Skeletal muscle tissue (tissue), 4 donors: ENCODE measurements around the gene SLC28A2. TPM values are rescaled to one million over a fixed set of nuclear protein-coding genes. Genes with fewer than 3 reads are reported as not detected.
"Not testable (repeated sequence)": the region's sequence is repeated elsewhere in the genome, so short reads cannot be mapped to it uniquely, and the experiment has no call there.

Experiments used
- H3K27ac ChIP-seq: one replicate; pipeline ENCODE4 v1.7.0; 2013; ENCODE audit warnings: mild to moderate bottlenecking, low read depth, low read length, inconsistent platforms
- H3K27me3 ChIP-seq, 3 donors: one replicate each; pipeline ENCODE4 v1.7.0; 2013; ENCODE audit warnings: low read length in 3 of 3; ENCODE audit not compliant: control insufficient read depth in 3 of 3, insufficient read depth in 3 of 3
- H3K36me3 ChIP-seq, 3 donors: one replicate each; pipeline ENCODE4 v1.7.0; 2013; ENCODE audit warnings: low read length in 3 of 3; ENCODE audit not compliant: control insufficient read depth in 3 of 3, insufficient read depth in 3 of 3
- H3K4me1 ChIP-seq, 3 donors: one replicate each; pipeline ENCODE4 v1.7.0; 2013; ENCODE audit warnings: low read length in 3 of 3, mild to moderate bottlenecking in 3 of 3; ENCODE audit not compliant: control insufficient read depth in 3 of 3, insufficient read depth in 3 of 3
- H3K4me3 ChIP-seq, 3 donors: one replicate each; pipeline ENCODE4 v1.7.0; 2013; ENCODE audit warnings: low read length in 3 of 3
- H3K9ac ChIP-seq, 3 donors: one replicate each; pipeline ENCODE4 v1.7.0; 2013; ENCODE audit warnings: low read length in 3 of 3, mild to moderate bottlenecking in 3 of 3, moderate library complexity in 2 of 3, low read depth in 1 of 3
- H3K9me3 ChIP-seq, 3 donors: one replicate each; pipeline ENCODE4 v1.7.0; 2013; ENCODE audit warnings: low read length in 3 of 3; ENCODE audit not compliant: control insufficient read depth in 3 of 3
- total RNA-seq: library from RNA; depleted of rRNA; stranded (reverse); fragments of >200 nt; gene quantifications from one replicate; pipeline ENCODE4 v1.2.3, GENCODE V29; 2014
- donor health status: Osteomylitis.

The SLC28A2 gene
- total RNA-seq, 1 donor from 2014 or later, result not detected

- Histone ChIP-seq H3K27me3 (no peaks in the 10 kb centered on the region), H3K27ac (no peak overlapping the region), H3K4me3 (no peak overlapping the region), H3K9me3 (peaks cover 0 to 2% (median 0%) of the 10 kb centered on the region in 3 donors), H3K9ac (no peak overlapping the region), H3K36me3 (no peaks in the 10 kb centered on the region), H3K4me1 (no peaks in the 10 kb centered on the region)
These were observed 21.6 kb upstream of the SLC28A2 start for GRCh38 chr15:45230245-45230965.

GRCh38 chr15:45231132-45231531 is 20.9 kb upstream of the SLC28A2 start:
- Histone ChIP-seq H3K27me3 (no peaks in the 10 kb centered on the region), H3K4me3 (no peak overlapping the region), H3K4me1 (no peaks in the 10 kb centered on the region), H3K9me3 (peaks cover 0 to 2% (median 0%) of the 10 kb centered on the region in 3 donors), H3K36me3 (no peaks in the 10 kb centered on the region), H3K9ac (no peak overlapping the region), H3K27ac (no peak overlapping the region)

- Histone ChIP-seq H3K27me3 (no peaks in the 10 kb centered on the region), H3K9ac (no peak overlapping the region), H3K36me3 (no peaks in the 10 kb centered on the region), H3K4me3 (no peak overlapping the region), H3K9me3 (peaks cover 0 to 2% (median 0%) of the 10 kb centered on the region in 3 donors), H3K27ac (no peak overlapping the region), H3K4me1 (no peaks in the 10 kb centered on the region)
These were observed 20.0 kb upstream of the SLC28A2 start for GRCh38 chr15:45231864-45232562.

GRCh38 chr15:45234562-45235235 is 17.3 kb upstream of the SLC28A2 start:
- no peak overlapping the region for H3K4me3 ChIP-seq
- H3K4me1 ChIP-seq, result no peaks in the 10 kb centered on the region
- peaks cover 0 to 6% (median 0%) of the 10 kb centered on the region in 3 donors for H3K9me3 ChIP-seq
- no peak overlapping the region for H3K9ac ChIP-seq
- H3K27ac ChIP-seq, result no peak overlapping the region
- H3K27me3 ChIP-seq, result no peaks in the 10 kb centered on the region
- H3K36me3 ChIP-seq, result no peaks in the 10 kb centered on the region

- not testable (repeated sequence) for H3K9ac ChIP-seq, H3K27me3 ChIP-seq, H3K4me1 ChIP-seq, H3K4me3 ChIP-seq, H3K36me3 ChIP-seq, H3K27ac ChIP-seq
- H3K9me3 ChIP-seq, result peaks cover 2 to 15% (median 6%) of the 10 kb centered on the region in 3 donors
These were observed 15.2 kb upstream of the SLC28A2 start for GRCh38 chr15:45236806-45237205.

- H3K27ac ChIP-seq, result no peak overlapping the region
- H3K9me3 ChIP-seq, result peaks cover 6 to 13% (median 11%) of the 10 kb centered on the region in 3 donors
- no peaks in the 10 kb centered on the region for H3K4me1 ChIP-seq
- no peaks in the 10 kb centered on the region for H3K27me3 ChIP-seq
- H3K9ac ChIP-seq, result no peak overlapping the region
- H3K4me3 ChIP-seq, result no peak overlapping the region
- H3K36me3 ChIP-seq, result no peaks in the 10 kb centered on the region
These were observed 9.7 kb upstream of the SLC28A2 start for GRCh38 chr15:45242289-45242688.

GRCh38 chr15:45249125-45249780 is 2.8 kb upstream of the SLC28A2 start:
- no peaks in the 10 kb centered on the region for H3K9me3 ChIP-seq
- H3K36me3 ChIP-seq, result no peaks in the 10 kb centered on the region
- no peak overlapping the region for H3K4me3 ChIP-seq

GRCh38 chr15:45253330-45253729 is 1.3 kb downstream of the SLC28A2 start:
- no peak overlapping the region for H3K4me3 ChIP-seq
- H3K9me3 ChIP-seq, result no peaks in the 10 kb centered on the region
- H3K9ac ChIP-seq, result no peak overlapping the region
- H3K27me3 ChIP-seq, result no peaks in the 10 kb centered on the region
- no peaks in the 10 kb centered on the region for H3K4me1 ChIP-seq
- no peaks in the 10 kb centered on the region for H3K36me3 ChIP-seq
- H3K27ac ChIP-seq, result no peak overlapping the region

More at GRCh38 chr15:45249125-45249780, 2.8 kb upstream of the SLC28A2 start:
- no peak overlapping the region for H3K9ac ChIP-seq
- no peaks in the 10 kb centered on the region for H3K4me1 ChIP-seq
- H3K27ac ChIP-seq, result no peak overlapping the region
- no peaks in the 10 kb centered on the region for H3K27me3 ChIP-seq

GRCh38 chr15:45254405-45254804 is 2.4 kb downstream of the SLC28A2 start:
- H3K27ac ChIP-seq, result no peak overlapping the region
- H3K9me3 ChIP-seq, result no peaks in the 10 kb centered on the region
- no peak overlapping the region for H3K9ac ChIP-seq
- no peaks in the 10 kb centered on the region for H3K36me3 ChIP-seq
- H3K4me3 ChIP-seq, result no peak overlapping the region
- no peaks in the 10 kb centered on the region for H3K27me3 ChIP-seq
- no peaks in the 10 kb centered on the region for H3K4me1 ChIP-seq
